K562 (cell line): Measurements from ENCODE around the gene NF2.

Experiments used
- ARNT ChIP-seq, 2 experiments: fragments of 450-650 bp; IDR thresholded peaks; 2 replicates each; pipeline ENCODE4 v1.6.1; 2016; ENCODE audit warnings: mild to moderate bottlenecking in 1 of 2
- ATF2 ChIP-seq: sonication (generic); formaldehyde crosslinking; IDR thresholded peaks from 2 replicates; pipeline ENCODE4 v1.8.1; 2022; ENCODE audit warnings: missing genetic modification reagents
- CTCF ChIP-seq, 3 experiments: IDR thresholded peaks in 2 of 3; conservative IDR thresholded peaks in 1 of 3; 2 replicates each; pipeline ENCODE4 v1.5.1; 2011 to 2012; ENCODE audit warnings: low read length in 3 of 3, mild to moderate bottlenecking in 3 of 3, control low read depth in 2 of 3, improper control_type of control experiment in 1 of 3, inconsistent platforms in 1 of 3, low read depth in 1 of 3, mixed read lengths in 1 of 3, moderate library complexity in 1 of 3; ENCODE audit not compliant: insufficient read depth in 2 of 3
- ETV5 ChIP-seq: sonication (generic); formaldehyde crosslinking; IDR thresholded peaks from 2 replicates; pipeline ENCODE4 v1.4.0; 2020; ENCODE audit warnings: low read depth, mild to moderate bottlenecking, missing genetic modification reagents
- POLR2A ChIP-seq: fragments of 450-650 bp; conservative IDR thresholded peaks from 2 replicates; pipeline ENCODE4 v1.6.1; 2016
- PRDM10 ChIP-seq: fragments of 450-650 bp; IDR thresholded peaks from 2 replicates; pipeline ENCODE4 v1.6.1; 2018; ENCODE audit not compliant: partially characterized antibody
- USF2 ChIP-seq: sonication (generic); formaldehyde crosslinking; IDR thresholded peaks from 2 replicates; pipeline ENCODE4 v1.5.0; 2020; ENCODE audit warnings: missing genetic modification reagents
- ZNF274 ChIP-seq: IDR thresholded peaks from 2 replicates; pipeline ENCODE4 v1.6.1; 2011; ENCODE audit warnings: low read depth, mild to moderate bottlenecking, low read length, moderate library complexity, borderline replicate concordance

- no peak for TF ChIP-seq ARNT (IDR thresholded peaks at IDR 0.05)
- no peak for TF ChIP-seq ETV5
- TF ChIP-seq ATF2, result no peak
- TF ChIP-seq USF2 (CRISPR knock-in tag), result no peak
- TF ChIP-seq CTCF (IDR thresholded peaks at IDR 0.05 in 2 of 3, conservative IDR thresholded peaks at IDR 0.05 in 1 of 3; ENCODE audit: insufficient read depth in 2 of 3, low read depth in 1 of 3, low read length in 3 of 3), result no peak
- TF ChIP-seq ZNF274, result no peak
- no peak for TF ChIP-seq PRDM10
- TF ChIP-seq POLR2A, result no peak
Observed at GRCh38 chr22:29713156-29713727, 109.8 kb downstream of the NF2 start.
